ENCODE data around the gene GPR107. TPM values are rescaled to one million over a fixed set of nuclear protein-coding genes. Genes with fewer than 3 reads are reported as not detected.

GPR107 gene
- polyA plus RNA-seq, 3 donors from 2014 or later, result 3.4 to 9.5 (median 5.9) TPM

DNA sequence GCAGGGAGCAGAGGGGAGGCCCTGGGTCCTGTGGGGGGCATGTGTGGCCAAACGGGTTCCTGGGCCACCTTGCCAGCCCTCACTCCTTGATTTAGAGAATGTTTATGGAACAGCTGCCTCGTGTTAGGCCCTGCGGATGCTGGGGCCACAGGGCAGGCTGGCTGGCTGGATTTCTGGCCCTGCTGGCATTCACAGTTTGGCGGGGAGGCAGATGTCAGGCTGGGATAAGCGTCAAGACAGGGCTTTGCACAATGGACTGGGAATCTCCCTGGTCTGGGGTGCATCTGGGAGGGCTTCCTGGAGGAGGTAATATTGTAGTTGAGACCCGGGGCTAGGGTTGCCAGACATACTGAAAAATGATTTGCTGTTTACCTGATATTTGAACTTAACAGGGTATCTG, 132.3 kb downstream of the GPR107 start:
- H3K4me3 Mint-ChIP-seq, result no peak overlapping the region
- H3K4me1 Mint-ChIP-seq, result no peaks in the 10 kb centered on the region
- no peaks in the 10 kb centered on the region for H3K9me3 Mint-ChIP-seq
- no peaks in the 10 kb centered on the region for H3K36me3 Mint-ChIP-seq
- no peak overlapping the region for H3K27ac Mint-ChIP-seq
- peaks cover 0 to 4% (median 2%) of the 10 kb centered on the region in 3 donors for H3K27me3 Mint-ChIP-seq (ENCODE audit: low read depth in 3 of 3)
- no peak for DNase-seq

DNA sequence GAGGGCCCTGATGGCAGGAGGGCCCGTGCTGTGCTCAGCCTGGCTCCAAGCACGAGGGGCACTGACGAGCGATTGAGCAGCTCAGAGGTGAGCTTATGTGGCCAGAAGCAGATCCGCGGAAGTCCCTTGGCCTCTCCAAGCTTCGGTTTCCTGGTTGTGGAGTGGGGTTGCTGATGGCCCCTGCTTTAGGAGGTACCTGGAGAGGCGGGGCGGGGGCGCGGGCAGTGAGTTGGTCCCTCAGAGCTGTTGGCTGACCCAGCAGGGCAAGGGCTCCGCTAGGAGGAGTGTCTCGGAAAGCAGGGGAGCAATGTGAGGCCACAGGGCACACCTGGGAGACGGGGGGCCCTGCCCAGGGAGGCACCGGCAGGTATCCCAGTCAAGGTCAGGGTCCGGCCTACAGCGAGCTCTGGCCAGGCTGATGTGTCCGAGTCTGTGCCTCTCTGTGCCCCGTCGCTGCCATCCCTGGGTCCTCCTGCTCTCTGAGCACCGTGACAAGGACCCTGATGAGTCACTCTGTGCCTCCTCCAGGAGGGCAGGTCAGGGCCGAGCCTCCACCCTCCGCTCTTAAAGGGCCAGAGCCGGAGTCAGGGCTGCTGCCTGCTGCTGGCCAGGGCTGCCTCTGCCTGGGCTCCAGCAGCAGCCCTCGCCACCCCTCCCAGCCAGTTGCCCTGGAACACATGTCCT, 133.3 kb downstream of the GPR107 start:
- DNase-seq, result no peak
- Mint-ChIP-seq H3K4me3 (no peak overlapping the region), H3K9me3 (no peaks in the 10 kb centered on the region), H3K4me1 (no peaks in the 10 kb centered on the region), H3K27ac (no peak overlapping the region), H3K36me3 (no peaks in the 10 kb centered on the region), H3K27me3 (ENCODE audit: low read depth in 3 of 3) (peaks cover 0 to 4% (median 2%) of the 10 kb centered on the region in 3 donors)

DNA sequence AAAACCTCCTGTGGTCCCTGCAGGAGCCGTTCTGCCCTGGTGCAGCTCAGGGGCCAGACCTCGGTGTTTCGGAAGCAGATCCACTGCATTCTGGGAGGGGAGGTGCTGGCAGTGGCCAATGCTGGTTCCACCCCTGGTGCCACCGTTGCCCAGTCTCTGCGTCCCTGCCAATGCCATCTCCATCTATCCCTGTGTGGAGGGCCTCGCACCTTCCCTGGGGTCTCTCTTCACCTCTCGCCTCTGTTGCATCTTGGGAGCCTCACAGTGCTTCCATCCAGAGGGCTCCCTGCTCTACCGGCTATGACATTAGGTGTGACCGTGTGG, 133.8 kb downstream of the GPR107 start:
- no peak for DNase-seq
- Mint-ChIP-seq H3K4me1 (no peaks in the 10 kb centered on the region), H3K27ac (no peak overlapping the region), H3K4me3 (no peak overlapping the region), H3K27me3 (ENCODE audit: low read depth in 3 of 3) (peaks cover 0 to 4% (median 2%) of the 10 kb centered on the region in 3 donors), H3K9me3 (no peaks in the 10 kb centered on the region), H3K36me3 (no peaks in the 10 kb centered on the region)

GRCh38 chr9:130188860-130189481, 135.3 kb downstream of the GPR107 start:
- Mint-ChIP-seq H3K36me3 (no peaks in the 10 kb centered on the region), H3K4me1 (peaks cover 0 to 1% of the 10 kb centered on the region in 2 donors), H3K9me3 (no peaks in the 10 kb centered on the region), H3K27me3 (ENCODE audit: low read depth in 3 of 3) (peaks cover 0 to 5% (median 2%) of the 10 kb centered on the region in 3 donors), H3K4me3 (no peak overlapping the region), H3K27ac (no peak overlapping the region)
- no peak for DNase-seq

Other genes starting within 250 kb of the GPR107 start
- gene TOR1A, start 229.8 kb upstream of the GPR107 start, polyA plus RNA-seq, result 100 to 1,000 TPM in 2 of 3 donors, 10 to 100 TPM in 1; 89.3 to 131 (median 108) TPM
- gene C9orf78, start 218.6 kb upstream of the GPR107 start, polyA plus RNA-seq, result 100 to 1,000 TPM; 147 to 196 (median 173) TPM
- gene USP20, start 218.4 kb upstream of the GPR107 start, polyA plus RNA-seq, result 10 to 100 TPM; 21.6 to 51.8 (median 25.1) TPM
- gene FNBP1, start 10.7 kb upstream of the GPR107 start, polyA plus RNA-seq, result 100 to 1,000 TPM; 113 to 136 (median 135) TPM
- gene NCS1, start 118.5 kb downstream of the GPR107 start, polyA plus RNA-seq, result under 1 TPM in 2 of 3 donors, not detected in 1; 0.26 to 0.30 TPM
- gene HMCN2, start 211.9 kb downstream of the GPR107 start, polyA plus RNA-seq, result not detected

All from immature natural killer cell (primary cell).